HEK293T (cell line): ENCODE measurements around the gene PPP1R12B.
"Not testable (repeated sequence)": the region's sequence is repeated elsewhere in the genome, so short reads cannot be mapped to it uniquely, and the experiment has no call there.

Experiments
- CTCF ChIA-PET: fragments of 350-600 bp; formaldehyde crosslinking; extraction: SDS; loops from one replicate; lab custom pipeline; 2021; ENCODE audit warnings: antibody characterized with exemption, inconsistent platforms; lab: Yijun Ruan, JAX
- POLR2A ChIA-PET: fragments of 350-600 bp; formaldehyde crosslinking; extraction: SDS; loops from one replicate; lab custom pipeline; 2020; ENCODE audit warnings: antibody characterized with exemption, inconsistent platforms; lab: Yijun Ruan, JAX
- DNase-seq: peaks from one replicate; pipeline ENCODE4 v3.0.0; 2012; ENCODE audit warnings: mixed read lengths; ENCODE audit errors: extremely low spot score
- ARNT ChIP-seq: fragments of 450-650 bp; IDR thresholded peaks from 2 replicates; pipeline ENCODE4 v1.6.1; 2017; ENCODE audit warnings: mild to moderate bottlenecking
- BHLHE40 ChIP-seq: fragments of 450-650 bp; IDR thresholded peaks from 2 replicates; pipeline ENCODE4 v1.6.1; 2016; ENCODE audit warnings: mild to moderate bottlenecking, moderate library complexity, borderline replicate concordance
- CTBP1 ChIP-seq: fragments of 450-650 bp; IDR thresholded peaks from 2 replicates; pipeline ENCODE4 v1.6.1; 2016; ENCODE audit warnings: borderline replicate concordance
- ELF4 ChIP-seq: fragments of 450-650 bp; IDR thresholded peaks from 2 replicates; pipeline ENCODE4 v1.6.1; 2017; ENCODE audit warnings: antibody characterized with exemption
- FOXA1 ChIP-seq: fragments of 450-650 bp; IDR thresholded peaks from 2 replicates; pipeline ENCODE4 v1.6.1; 2016; ENCODE audit warnings: mild to moderate bottlenecking
- FOXK2 ChIP-seq: fragments of 450-650 bp; IDR thresholded peaks from 2 replicates; pipeline ENCODE4 v1.6.1; 2016; ENCODE audit warnings: mild to moderate bottlenecking
- FOXM1 ChIP-seq: fragments of 450-650 bp; IDR thresholded peaks from 2 replicates; pipeline ENCODE4 v1.6.1; 2017; ENCODE audit warnings: mild to moderate bottlenecking, borderline replicate concordance
- HDGF ChIP-seq: fragments of 450-650 bp; IDR thresholded peaks from 2 replicates; pipeline ENCODE4 v1.6.1; 2017; ENCODE audit warnings: antibody characterized with exemption, borderline replicate concordance
- L3MBTL2 ChIP-seq: fragments of 450-650 bp; conservative IDR thresholded peaks from 2 replicates; pipeline ENCODE4 v1.6.1; 2016; ENCODE audit warnings: mild to moderate bottlenecking
- LEF1 ChIP-seq: fragments of 450-650 bp; IDR thresholded peaks from 2 replicates; pipeline ENCODE4 v1.6.1; 2017; ENCODE audit warnings: mild to moderate bottlenecking, borderline replicate concordance
- NFRKB ChIP-seq: fragments of 450-650 bp; IDR thresholded peaks from 2 replicates; pipeline ENCODE4 v1.6.1; 2016; ENCODE audit warnings: mild to moderate bottlenecking, moderate library complexity
- PKNOX1 ChIP-seq: fragments of 450-650 bp; IDR thresholded peaks from 2 replicates; pipeline ENCODE4 v1.6.1; 2016
- SP1 ChIP-seq: fragments of 450-650 bp; IDR thresholded peaks from 2 replicates; pipeline ENCODE4 v1.6.1; 2017
- SUZ12 ChIP-seq: fragments of 450-650 bp; IDR thresholded peaks from 2 replicates; pipeline ENCODE4 v1.6.1; 2016; ENCODE audit warnings: mild to moderate bottlenecking
- TARDBP ChIP-seq: fragments of 450-650 bp; IDR thresholded peaks from 2 replicates; pipeline ENCODE4 v1.6.1; 2016
- ZNF384 ChIP-seq: fragments of 450-650 bp; IDR thresholded peaks from 2 replicates; pipeline ENCODE4 v1.6.1; 2016

Gene PPP1R12B

GRCh38 chr1:202397256-202397655 lies 48.8 kb downstream of the PPP1R12B start:
- CTCF ChIA-PET = no interaction called here
- POLR2A ChIA-PET = no interaction called here
- no peak for DNase-seq
- TF ChIP-seq L3MBTL2 (no peak), BHLHE40 (no peak), NFRKB (no peak), HDGF (no peak), TARDBP (no peak), SP1 (no peak), LEF1 (no peak), ZNF384 (no peak)

- POLR2A ChIA-PET, DNase-seq, CTCF ChIA-PET: not testable (repeated sequence)
Measured at GRCh38 chr1:202398439-202398838, 49.9 kb downstream of the PPP1R12B start.

GRCh38 chr1:202401771-202402170 lies 53.3 kb downstream of the PPP1R12B start:
- POLR2A ChIA-PET, CTCF ChIA-PET, DNase-seq: not testable (repeated sequence)

GRCh38 chr1:202403381-202403780 lies 54.9 kb downstream of the PPP1R12B start:
- CTCF ChIA-PET, POLR2A ChIA-PET, DNase-seq: not testable (repeated sequence)

GRCh38 chr1:202405928-202406327 lies 57.4 kb downstream of the PPP1R12B start:
- no peak for DNase-seq
- ChIA-PET CTCF (no interaction called here), POLR2A (no interaction called here)
- no peak for TF ChIP-seq ELF4
- TF ChIP-seq ARNT = no peak
- TF ChIP-seq SP1 = no peak
- TF ChIP-seq L3MBTL2 = no peak
- no peak for TF ChIP-seq CTBP1
- TF ChIP-seq FOXM1 = no peak
- no peak for TF ChIP-seq ZNF384
- TF ChIP-seq PKNOX1 = no peak
- TF ChIP-seq BHLHE40 = no peak
- no peak for TF ChIP-seq NFRKB
- TF ChIP-seq LEF1 = no peak
- no peak for TF ChIP-seq SUZ12
- no peak for TF ChIP-seq FOXK2
- no peak for TF ChIP-seq FOXA1
- no peak for TF ChIP-seq TARDBP

GRCh38 chr1:202406896-202407295 lies 58.4 kb downstream of the PPP1R12B start:
- POLR2A ChIA-PET = interaction anchor here (1.0 kb wide), 1 partner anchor 65 kb away, joined by 3 read pairs; the partner anchor contains the start of gene UBE2T
- CTCF ChIA-PET, DNase-seq: not testable (repeated sequence)

GRCh38 chr1:202407378-202407777 lies 58.9 kb downstream of the PPP1R12B start:
- POLR2A ChIA-PET = interaction anchor here (1.0 kb wide), 1 partner anchor 66 kb away, joined by 3 read pairs; the partner anchor contains the start of gene UBE2T
- CTCF ChIA-PET, DNase-seq: not testable (repeated sequence)

GRCh38 chr1:202410251-202410650 lies 61.8 kb downstream of the PPP1R12B start:
- CTCF ChIA-PET, DNase-seq, POLR2A ChIA-PET: not testable (repeated sequence)

GRCh38 chr1:202410854-202411357 lies 62.4 kb downstream of the PPP1R12B start:
- DNase-seq, CTCF ChIA-PET, POLR2A ChIA-PET: not testable (repeated sequence)

GRCh38 chr1:202411422-202411821 lies 62.9 kb downstream of the PPP1R12B start:
- CTCF ChIA-PET = interaction anchor here (0.5 kb wide), 1 partner anchor 16 kb away, joined by 4 read pairs; no protein-coding TSS in a partner anchor
- DNase-seq = no peak
- POLR2A ChIA-PET = no interaction called here
- no peak for TF ChIP-seq FOXK2
- no peak for TF ChIP-seq BHLHE40
- no peak for TF ChIP-seq SP1
- TF ChIP-seq SUZ12 = no peak
- no peak for TF ChIP-seq PKNOX1
- no peak for TF ChIP-seq ARNT

- DNase-seq, CTCF ChIA-PET, POLR2A ChIA-PET: not testable (repeated sequence)
Measured at GRCh38 chr1:202412421-202412820, 63.9 kb downstream of the PPP1R12B start.
